H1 (cell line): ENCODE results near the gene CEP72. TPM values are rescaled to one million over a fixed set of nuclear protein-coding genes. Genes with fewer than 3 reads are reported as not detected.

Experiments used
- CTCF ChIA-PET: fragments of 300-600 bp; sonication (Branson Sonifier 250); formaldehyde crosslinking; loops from one replicate; lab custom pipeline; 2021; ENCODE audit not compliant: partially characterized antibody; lab: Charles Lee
- POLR2A ChIA-PET: fragments of 300-600 bp; sonication (Branson Sonifier 250); formaldehyde crosslinking; loops from one replicate; lab custom pipeline; 2021; ENCODE audit warnings: inconsistent platforms; ENCODE audit not compliant: partially characterized antibody; lab: Charles Lee
- DNase-seq, 2 experiments: peaks; one replicate each; pipeline versions ENCODE4 v3.0.0 to v3.0.0-alpha.2; 2010 to 2022; ENCODE audit warnings: low spot score in 2 of 2, low read depth in 1 of 2, mixed read lengths in 1 of 2
- FAIRE-seq: peaks from 2 replicates; lab custom pipeline; 2011; peaks lifted over from hg19 to GRCh38; lab: Jason Lieb, UNC
- H2AFZ ChIP-seq: 2 replicates; pipeline ENCODE4 v1.8.1; 2012; ENCODE audit warnings: low read length, inconsistent platforms
- H2AK5ac ChIP-seq: 2 replicates; pipeline ENCODE4 v1.6.1; 2013; ENCODE audit warnings: low read depth, low read length
- H2BK120ac ChIP-seq: replicated peaks from 2 replicates; pipeline ENCODE3; 2013; ENCODE audit warnings: low read depth, low read length, inconsistent platforms
- H2BK12ac ChIP-seq: 2 replicates; pipeline ENCODE4 v1.6.1; 2013; ENCODE audit warnings: low read depth, low read length
- H2BK15ac ChIP-seq: 2 replicates; pipeline ENCODE4 v1.6.1; 2013; ENCODE audit warnings: low read length
- H2BK20ac ChIP-seq: 2 replicates; pipeline ENCODE4 v1.6.1; 2013; ENCODE audit warnings: low read length
- H2BK5ac ChIP-seq: 2 replicates; pipeline ENCODE4 v1.6.1; 2013; ENCODE audit warnings: low read depth, low read length
- H3K14ac ChIP-seq: 2 replicates; pipeline ENCODE4 v1.6.1; 2013; ENCODE audit warnings: inconsistent platforms; ENCODE audit not compliant: insufficient read length
- H3K18ac ChIP-seq: 2 replicates; pipeline ENCODE4 v1.6.1; 2013; ENCODE audit warnings: low read length; ENCODE audit errors: extremely low read depth
- H3K23ac ChIP-seq: 2 replicates; pipeline ENCODE4 v1.6.1; 2013; ENCODE audit warnings: inconsistent platforms; ENCODE audit not compliant: insufficient read length
- H3K23me2 ChIP-seq: 2 replicates; pipeline ENCODE4 v1.6.1; 2013; ENCODE audit warnings: low read depth, low read length
- H3K27ac ChIP-seq: 2 replicates; pipeline ENCODE4 v1.6.1; 2011; ENCODE audit warnings: low read depth, low read length, inconsistent platforms
- H3K27me3 ChIP-seq, 4 experiments: replicated peaks in 1 of 4; 1 replicate in 1 of 4; 2 replicates in 3 of 4; pipeline versions ENCODE4 v1.6.1 to v1.8.1; 2011 to 2013; ENCODE audit warnings: low read length in 3 of 4, mild to moderate bottlenecking in 3 of 4, inconsistent platforms in 2 of 4, mixed read lengths in 2 of 4, moderate library complexity in 1 of 4; ENCODE audit not compliant: control insufficient read depth in 3 of 4, insufficient read depth in 3 of 4; ENCODE audit errors: extremely low read depth in 1 of 4
- H3K36me3 ChIP-seq, 4 experiments: 2 replicates each; pipeline versions ENCODE4 v1.6.1 to v1.8.1; 2011 to 2013; ENCODE audit warnings: mild to moderate bottlenecking in 4 of 4, low read length in 3 of 4, moderate library complexity in 2 of 4, control low read depth in 1 of 4, inconsistent platforms in 1 of 4; ENCODE audit not compliant: insufficient read depth in 4 of 4, control insufficient read depth in 2 of 4
- H3K4ac ChIP-seq: replicated peaks from 2 replicates; pipeline ENCODE3; 2013; ENCODE audit warnings: low read length, low read depth, mixed read lengths, inconsistent platforms; ENCODE audit not compliant: insufficient read length
- H3K4me1 ChIP-seq, 4 experiments: replicated peaks in 1 of 4; 1 replicate in 1 of 4; 2 replicates in 3 of 4; pipeline versions ENCODE4 v1.6.1 to v1.8.1; 2011 to 2013; ENCODE audit warnings: low read length in 3 of 4, inconsistent platforms in 2 of 4, mixed read lengths in 1 of 4; ENCODE audit not compliant: insufficient read depth in 4 of 4, control insufficient read depth in 3 of 4
- H3K4me2 ChIP-seq, 2 experiments: 2 replicates each; pipeline versions ENCODE4 v1.6.1 to v1.8.1; 2011 to 2013; ENCODE audit warnings: low read depth in 2 of 2, low read length in 2 of 2, control low read depth in 1 of 2, inconsistent platforms in 1 of 2, mild to moderate bottlenecking in 1 of 2; ENCODE audit not compliant: insufficient read depth in 1 of 2
- H3K4me3 ChIP-seq, 4 experiments: fragments of 200-600, 300-600 bp in 1 of 4; sonication (generic), shearing (Covaris generic), sonication (Bioruptor Twin) in 1 of 4; 2 replicates each; pipeline versions ENCODE4 v1.5.1 to v1.8.1; 2011 to 2016; ENCODE audit warnings: low read length in 4 of 4, low read depth in 3 of 4, control low read depth in 2 of 4, inconsistent platforms in 2 of 4, mild to moderate bottlenecking in 2 of 4, mixed read lengths in 1 of 4, moderate library complexity in 1 of 4; ENCODE audit not compliant: insufficient read depth in 2 of 4; ENCODE audit errors: extremely low read depth in 1 of 4
- H3K56ac ChIP-seq: replicated peaks from 2 replicates; pipeline ENCODE3; 2013; ENCODE audit warnings: low read depth, mild to moderate bottlenecking, mixed read lengths, low read length, inconsistent platforms; ENCODE audit not compliant: insufficient read length
- H3K79me1 ChIP-seq: 2 replicates; pipeline ENCODE4 v1.6.1; 2013; ENCODE audit warnings: low read depth, low read length, control low read depth
- H3K79me2 ChIP-seq, 2 experiments: 2 replicates each; pipeline versions ENCODE4 v1.6.1 to v1.8.1; 2012 to 2013; ENCODE audit warnings: low read length in 2 of 2, mild to moderate bottlenecking in 2 of 2, inconsistent platforms in 1 of 2; ENCODE audit not compliant: insufficient read depth in 2 of 2, control insufficient read depth in 1 of 2
- H3K9ac ChIP-seq, 4 experiments: replicated peaks in 1 of 4; 1 replicate in 1 of 4; 2 replicates in 3 of 4; pipeline versions ENCODE4 v1.6.1 to v1.8.1; 2011 to 2013; ENCODE audit warnings: low read depth in 3 of 4, low read length in 3 of 4, control low read depth in 2 of 4, mild to moderate bottlenecking in 2 of 4, moderate library complexity in 2 of 4, inconsistent platforms in 1 of 4; ENCODE audit errors: extremely low read depth in 1 of 4
- H3K9me3 ChIP-seq, 2 experiments: 2 replicates each; pipeline versions ENCODE4 v1.6.1 to v1.8.1; 2012 to 2013; ENCODE audit warnings: mild to moderate bottlenecking in 2 of 2, moderate library complexity in 2 of 2, control low read depth in 1 of 2, inconsistent platforms in 1 of 2, low read depth in 1 of 2, low read length in 1 of 2, mixed read lengths in 1 of 2; ENCODE audit not compliant: insufficient read depth in 2 of 2
- H4K20me1 ChIP-seq, 2 experiments: replicated peaks in 1 of 2; 2 replicates each; pipeline versions ENCODE3 to v1.8.1; 2011 to 2013; ENCODE audit warnings: inconsistent platforms in 2 of 2, low read length in 2 of 2, mild to moderate bottlenecking in 1 of 2; ENCODE audit not compliant: insufficient read depth in 2 of 2, control insufficient read depth in 1 of 2
- H4K5ac ChIP-seq: 2 replicates; pipeline ENCODE4 v1.6.1; 2013; ENCODE audit warnings: low read length, low read depth, mixed read lengths, inconsistent platforms; ENCODE audit not compliant: insufficient read length
- H4K8ac ChIP-seq: 2 replicates; pipeline ENCODE4 v1.8.0; 2013; ENCODE audit warnings: mild to moderate bottlenecking, moderate library complexity, low read length, inconsistent platforms; ENCODE audit not compliant: insufficient read depth; ENCODE audit errors: extremely low read depth
- H4K91ac ChIP-seq: replicated peaks from 2 replicates; pipeline ENCODE3; 2013; ENCODE audit warnings: low read length, mixed read lengths, inconsistent platforms; ENCODE audit not compliant: insufficient read length
- BACH1 ChIP-seq: IDR thresholded peaks from 2 replicates; pipeline ENCODE4 v1.6.1; 2012; ENCODE audit warnings: low read length, improper control_type of control experiment
- HDAC6 ChIP-seq: IDR thresholded peaks from one replicate; pipeline ENCODE4 v1.7.1; 2012; ENCODE audit warnings: low read depth, mild to moderate bottlenecking, inconsistent platforms, low read length, moderate library complexity
- RAD21 ChIP-seq, 2 experiments: IDR thresholded peaks in 1 of 2; conservative IDR thresholded peaks in 1 of 2; 2 replicates each; pipeline ENCODE4 v1.6.1; 2011; ENCODE audit warnings: low read depth in 2 of 2, low read length in 2 of 2, improper control_type of control experiment in 1 of 2, inconsistent platforms in 1 of 2, mild to moderate bottlenecking in 1 of 2, moderate library complexity in 1 of 2
- RXRA ChIP-seq: IDR thresholded peaks from 2 replicates; pipeline ENCODE4 v1.6.1; 2011; ENCODE audit warnings: low read depth, mild to moderate bottlenecking, low read length, moderate library complexity; ENCODE audit not compliant: insufficient read depth
- SP2 ChIP-seq: IDR thresholded peaks from 2 replicates; pipeline ENCODE4 v1.6.1; 2012; ENCODE audit warnings: mild to moderate bottlenecking, low read length, inconsistent platforms
- TAF1 ChIP-seq: IDR thresholded peaks from 2 replicates; pipeline ENCODE4 v1.6.1; 2011; ENCODE audit warnings: mild to moderate bottlenecking, low read depth, low read length
- YY1 ChIP-seq: IDR thresholded peaks from 2 replicates; pipeline ENCODE4 v1.6.1; 2011; ENCODE audit warnings: low read depth, mild to moderate bottlenecking, low read length
- WGBS, 2 experiments: shearing (Covaris generic) in 1 of 2; methylation state at CpG; one replicate each; pipeline versions ENCODE4 v1.1.6 to v1.1.7; 2013 to 2015; ENCODE audit warnings: low lambda C conversion rate in 2 of 2, mixed read lengths in 2 of 2, inconsistent platforms in 1 of 2, low coverage in 1 of 2, missing lambda C conversion rate in 1 of 2; ENCODE audit not compliant: insufficient replicate concordance in 2 of 2, insufficient coverage in 1 of 2, insufficient read length in 1 of 2; ENCODE audit errors: extremely low coverage in 1 of 2, missing lambda C conversion rate in 1 of 2; 5-methylcytosine and 5-hydroxymethylcytosine counted together
- polyA plus RNA-seq, 7 experiments: library from polyadenylated mRNA; depleted of rRNA in 3 of 7; stranded (reverse) in 5 of 7; unstranded in 2 of 7; fragments of >200 nt in 5 of 7; fragments of 200-250 nt in 2 of 7; gene quantifications; 1 replicate in 5 of 7; 2 replicates in 1 of 7; 4 replicates in 1 of 7; pipeline versions ENCODE4 v1.2.1 to v1.2.3, GENCODE V29; 2011 to 2013; ENCODE audit warnings: missing spikeins in 2 of 7, mixed read lengths in 2 of 7
- total RNA-seq: library from RNA; stranded (reverse); fragmentation: NEBNext Ultra II Directional; extraction: Animal tissue kit (Norgen Biotek cat#: 25700); gene quantifications from 2 replicates; pipeline ENCODE4 v1.2.1, GENCODE V29; 2021
- TF ChIP-seq, protein P1 (sequence below), 3 experiments: IDR thresholded peaks; 1 replicate in 2 of 3; 2 replicates in 1 of 3; pipeline versions ENCODE4 v1.5.1 to v1.6.1; 2011; ENCODE audit warnings: low read length in 3 of 3, mild to moderate bottlenecking in 3 of 3, inconsistent platforms in 2 of 3, low read depth in 1 of 3, moderate library complexity in 1 of 3; ENCODE audit not compliant: insufficient read depth in 1 of 3; ENCODE audit errors: control extremely low read depth in 1 of 3
- TF ChIP-seq, protein P2 (sequence below): IDR thresholded peaks from 2 replicates; pipeline ENCODE4 v1.6.1; 2011; ENCODE audit warnings: low read depth, mild to moderate bottlenecking, low read length; ENCODE audit not compliant: insufficient read depth
- TF ChIP-seq, protein P3 (sequence below): IDR thresholded peaks from 2 replicates; pipeline ENCODE4 v1.6.1; 2011; ENCODE audit warnings: low read length, improper control_type of control experiment

Gene CEP72
- total and polyA plus RNA-seq, 2 of the 8 experiments (the other 6 are each of a cell fraction or from before 2014, with no cell fraction given): 13.1 to 19.6 TPM

DNA sequence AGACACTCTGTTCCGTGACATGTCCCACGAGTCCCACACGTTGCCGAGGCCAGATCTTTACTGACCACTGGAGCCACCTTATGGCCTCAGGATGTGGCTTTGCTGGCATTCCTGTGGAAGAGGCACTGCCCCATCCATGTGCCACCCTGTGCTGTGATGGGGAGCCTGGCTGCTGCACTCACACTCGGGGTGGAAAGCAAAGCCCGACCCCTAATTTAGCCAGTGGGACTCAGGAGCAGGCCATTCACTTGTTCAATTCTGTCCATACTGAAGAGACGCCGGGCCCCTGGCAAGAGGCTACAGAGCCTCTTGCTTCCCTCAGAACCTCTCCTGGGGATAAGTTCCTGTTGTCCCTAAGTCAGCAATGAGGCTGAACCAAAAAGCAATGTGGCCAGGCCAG is 18.6 kb upstream of the CEP72 start:
- FAIRE-seq (no peak), DNase-seq (no peak)
- no peak overlapping the region for H2AK5ac ChIP-seq
- no peak overlapping the region for H2BK120ac ChIP-seq
- no peak overlapping the region for H2BK12ac ChIP-seq
- POLR2A ChIA-PET: no interaction called here
- H4K5ac ChIP-seq: no peak overlapping the region
- no peak overlapping the region for H3K18ac ChIP-seq
- CTCF ChIA-PET: no interaction called here
- H4K20me1 ChIP-seq: no peaks in the 10 kb centered on the region
- H3K23me2 ChIP-seq: no peaks in the 10 kb centered on the region
- H3K79me1 ChIP-seq: no peaks in the 10 kb centered on the region
- no peak overlapping the region for H3K14ac ChIP-seq
- no peaks in the 10 kb centered on the region for H3K79me2 ChIP-seq
- H4K91ac ChIP-seq: no peak overlapping the region
- no peak overlapping the region for H3K27ac ChIP-seq
- no peak for TF ChIP-seq HDAC6
- no peak for TF ChIP-seq RAD21 (IDR thresholded peaks at IDR 0.05 in 1 of 2, conservative IDR thresholded peaks at IDR 0.05 in 1 of 2; ENCODE audit: low read depth in 2 of 2, low read length in 2 of 2)
- no peak for TF ChIP-seq RXRA
- TF ChIP-seq, protein P1, sequence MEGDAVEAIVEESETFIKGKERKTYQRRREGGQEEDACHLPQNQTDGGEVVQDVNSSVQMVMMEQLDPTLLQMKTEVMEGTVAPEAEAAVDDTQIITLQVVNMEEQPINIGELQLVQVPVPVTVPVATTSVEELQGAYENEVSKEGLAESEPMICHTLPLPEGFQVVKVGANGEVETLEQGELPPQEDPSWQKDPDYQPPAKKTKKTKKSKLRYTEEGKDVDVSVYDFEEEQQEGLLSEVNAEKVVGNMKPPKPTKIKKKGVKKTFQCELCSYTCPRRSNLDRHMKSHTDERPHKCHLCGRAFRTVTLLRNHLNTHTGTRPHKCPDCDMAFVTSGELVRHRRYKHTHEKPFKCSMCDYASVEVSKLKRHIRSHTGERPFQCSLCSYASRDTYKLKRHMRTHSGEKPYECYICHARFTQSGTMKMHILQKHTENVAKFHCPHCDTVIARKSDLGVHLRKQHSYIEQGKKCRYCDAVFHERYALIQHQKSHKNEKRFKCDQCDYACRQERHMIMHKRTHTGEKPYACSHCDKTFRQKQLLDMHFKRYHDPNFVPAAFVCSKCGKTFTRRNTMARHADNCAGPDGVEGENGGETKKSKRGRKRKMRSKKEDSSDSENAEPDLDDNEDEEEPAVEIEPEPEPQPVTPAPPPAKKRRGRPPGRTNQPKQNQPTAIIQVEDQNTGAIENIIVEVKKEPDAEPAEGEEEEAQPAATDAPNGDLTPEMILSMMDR (IDR thresholded peaks at IDR 0.05; ENCODE audit: control extremely low read depth in 1 of 3, insufficient read depth in 1 of 3, low read depth in 1 of 3, low read length in 3 of 3): no peak
- TF ChIP-seq SP2: no peak
- no peak for TF ChIP-seq TAF1
- TF ChIP-seq, protein P2, sequence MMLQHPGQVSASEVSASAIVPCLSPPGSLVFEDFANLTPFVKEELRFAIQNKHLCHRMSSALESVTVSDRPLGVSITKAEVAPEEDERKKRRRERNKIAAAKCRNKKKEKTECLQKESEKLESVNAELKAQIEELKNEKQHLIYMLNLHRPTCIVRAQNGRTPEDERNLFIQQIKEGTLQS: no peak
- TF ChIP-seq BACH1: no peak
- no peak for TF ChIP-seq YY1
- TF ChIP-seq, protein P3, sequence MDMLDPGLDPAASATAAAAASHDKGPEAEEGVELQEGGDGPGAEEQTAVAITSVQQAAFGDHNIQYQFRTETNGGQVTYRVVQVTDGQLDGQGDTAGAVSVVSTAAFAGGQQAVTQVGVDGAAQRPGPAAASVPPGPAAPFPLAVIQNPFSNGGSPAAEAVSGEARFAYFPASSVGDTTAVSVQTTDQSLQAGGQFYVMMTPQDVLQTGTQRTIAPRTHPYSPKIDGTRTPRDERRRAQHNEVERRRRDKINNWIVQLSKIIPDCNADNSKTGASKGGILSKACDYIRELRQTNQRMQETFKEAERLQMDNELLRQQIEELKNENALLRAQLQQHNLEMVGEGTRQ: no peak
- no peak overlapping the region for H2AFZ ChIP-seq
- H3K56ac ChIP-seq: no peak overlapping the region
- no peak overlapping the region for H3K4me3 ChIP-seq
- no peak overlapping the region for H4K8ac ChIP-seq
- H3K23ac ChIP-seq: no peak overlapping the region
- no peak overlapping the region for H2BK15ac ChIP-seq
- no peaks in the 10 kb centered on the region for H3K36me3 ChIP-seq
- no peaks in the 10 kb centered on the region for H3K4me1 ChIP-seq
- no peak overlapping the region for H3K9ac ChIP-seq
- no peak overlapping the region for H2BK20ac ChIP-seq
- H3K9me3 ChIP-seq: no peaks in the 10 kb centered on the region
- 91% methylated on average over 8 of the region's 8 CpGs; no CpG with 5 or more reads in 1 of the 2 experiments for WGBS, 2 experiments
- no peak overlapping the region for H2BK5ac ChIP-seq
- H3K4ac ChIP-seq: no peak overlapping the region
- no peak overlapping the region for H3K4me2 ChIP-seq
- H3K27me3 ChIP-seq: peaks cover 0 to 4% (median under 1%) of the 10 kb centered on the region in 4 experiments; a peak in 2 of 7 replicates
